ENCODE results near the gene IQGAP2. TPM values are rescaled to one million over a fixed set of nuclear protein-coding genes. Genes with fewer than 3 reads are reported as not detected.

The IQGAP2 gene
- total and polyA plus RNA-seq, 9 of the 15 experiments (the other 6 are each of a cell fraction or from before 2014, with no cell fraction given): 8.7 to 23.2 (median 17.4) TPM

DNA sequence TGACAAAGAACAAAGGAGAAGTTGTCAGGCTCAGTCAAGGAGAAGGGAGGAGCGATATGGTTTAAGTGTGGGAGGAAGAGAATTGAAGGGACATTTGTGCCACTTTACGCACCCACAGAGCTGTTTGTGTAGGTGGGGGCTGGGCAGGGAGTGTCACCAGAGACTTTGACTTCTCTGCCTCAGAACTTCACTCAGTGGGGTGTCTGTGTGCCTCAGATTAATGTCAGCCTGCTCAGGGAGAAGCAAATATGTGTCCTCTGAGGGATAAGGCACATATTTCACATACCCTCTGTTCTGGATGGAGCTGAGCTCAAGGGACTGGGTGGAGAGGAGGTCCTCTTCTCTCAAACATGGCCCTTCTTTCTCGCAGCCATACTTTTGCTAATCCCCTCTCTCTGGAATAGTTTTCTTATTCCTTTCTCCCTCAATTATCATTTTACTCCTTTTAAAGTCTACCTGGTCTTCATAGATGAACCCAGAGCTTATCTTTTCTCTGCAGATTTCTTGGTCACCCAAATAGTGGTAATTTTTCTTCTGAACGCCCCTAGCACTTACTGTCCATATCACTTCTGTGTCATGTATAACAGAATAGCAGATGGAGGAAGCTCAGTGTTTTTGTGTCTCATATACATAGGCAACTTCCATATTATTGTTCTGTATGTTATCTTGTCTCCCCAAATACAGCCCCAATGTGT is 77.0 kb downstream of the IQGAP2 start (continued):
- TF ChIP-seq, protein P1, sequence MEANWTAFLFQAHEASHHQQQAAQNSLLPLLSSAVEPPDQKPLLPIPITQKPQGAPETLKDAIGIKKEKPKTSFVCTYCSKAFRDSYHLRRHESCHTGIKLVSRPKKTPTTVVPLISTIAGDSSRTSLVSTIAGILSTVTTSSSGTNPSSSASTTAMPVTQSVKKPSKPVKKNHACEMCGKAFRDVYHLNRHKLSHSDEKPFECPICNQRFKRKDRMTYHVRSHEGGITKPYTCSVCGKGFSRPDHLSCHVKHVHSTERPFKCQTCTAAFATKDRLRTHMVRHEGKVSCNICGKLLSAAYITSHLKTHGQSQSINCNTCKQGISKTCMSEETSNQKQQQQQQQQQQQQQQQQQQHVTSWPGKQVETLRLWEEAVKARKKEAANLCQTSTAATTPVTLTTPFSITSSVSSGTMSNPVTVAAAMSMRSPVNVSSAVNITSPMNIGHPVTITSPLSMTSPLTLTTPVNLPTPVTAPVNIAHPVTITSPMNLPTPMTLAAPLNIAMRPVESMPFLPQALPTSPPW (CRISPR knock-in tag; IDR thresholded peaks at IDR 0.05): 0 out of 2 replicates have a peak, but pooled peaks have one; percentile 23
- TF ChIP-seq, protein P2, sequence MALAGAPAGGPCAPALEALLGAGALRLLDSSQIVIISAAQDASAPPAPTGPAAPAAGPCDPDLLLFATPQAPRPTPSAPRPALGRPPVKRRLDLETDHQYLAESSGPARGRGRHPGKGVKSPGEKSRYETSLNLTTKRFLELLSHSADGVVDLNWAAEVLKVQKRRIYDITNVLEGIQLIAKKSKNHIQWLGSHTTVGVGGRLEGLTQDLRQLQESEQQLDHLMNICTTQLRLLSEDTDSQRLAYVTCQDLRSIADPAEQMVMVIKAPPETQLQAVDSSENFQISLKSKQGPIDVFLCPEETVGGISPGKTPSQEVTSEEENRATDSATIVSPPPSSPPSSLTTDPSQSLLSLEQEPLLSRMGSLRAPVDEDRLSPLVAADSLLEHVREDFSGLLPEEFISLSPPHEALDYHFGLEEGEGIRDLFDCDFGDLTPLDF (CRISPR knock-in tag; IDR thresholded peaks at IDR 0.05): no peak
- TF ChIP-seq KLF16 (IDR thresholded peaks at IDR 0.05) (0 out of 2 replicates have a peak, but pooled peaks have one; percentile 46), MTA3 (IDR thresholded peaks at IDR 0.05; ENCODE audit: borderline replicate concordance) (0 out of 2 replicates have a peak, but pooled peaks have one; percentile 19), NRF1 (conservative IDR thresholded peaks at IDR 0.05 in 1 of 2, IDR thresholded peaks at IDR 0.05 in 1 of 2) (peak in 1 of 2 experiments; percentile 29; a peak in 1 of 4 replicates), ZNF764 (CRISPR knock-in tag; IDR thresholded peaks at IDR 0.05; ENCODE audit: low read depth) (no peak), KHSRP (IDR thresholded peaks at IDR 0.05) (no peak), ZNF507 (tag; conservative IDR thresholded peaks at IDR 0.05) (no peak), NCOR1 (IDR thresholded peaks at IDR 0.05) (peak; percentile 69), GATAD2A (IDR thresholded peaks at IDR 0.05) (no peak), TAL1 (IDR thresholded peaks at IDR 0.05) (peak; percentile 75), MAZ (CRISPR knock-in tag; conservative IDR thresholded peaks at IDR 0.05 in 1 of 2, IDR thresholded peaks at IDR 0.05 in 1 of 2) (peak; percentile 23 to 46; a peak in 1 of 4 replicates), HDAC2 (IDR thresholded peaks at IDR 0.05) (peak; percentile 21; the same call in 1 of the 2 replicates), SMARCA4 (IDR thresholded peaks at IDR 0.05) (peak; percentile 70; the same call in 1 of the 2 replicates), CBFA2T2 (conservative IDR thresholded peaks at IDR 0.05) (peak; percentile 75), DPF2 (IDR thresholded peaks at IDR 0.05) (0 out of 2 replicates have a peak, but pooled peaks have one; percentile 75), CBFA2T3 (IDR thresholded peaks at IDR 0.05) (peak; percentile 84), CTBP1 (IDR thresholded peaks at IDR 0.05; ENCODE audit: borderline replicate concordance) (0 out of 2 replicates have a peak, but pooled peaks have one; percentile 12), FOXK1 (CRISPR knock-in tag; IDR thresholded peaks at IDR 0.05; ENCODE audit: borderline replicate concordance) (no peak), GABPB1 (CRISPR knock-in tag; IDR thresholded peaks at IDR 0.05) (peak; percentile 36; the same call in 1 of the 2 replicates), NFIC (IDR thresholded peaks at IDR 0.05) (0 out of 2 replicates have a peak, but pooled peaks have one; percentile 10)
- TF ChIP-seq, protein P3, sequence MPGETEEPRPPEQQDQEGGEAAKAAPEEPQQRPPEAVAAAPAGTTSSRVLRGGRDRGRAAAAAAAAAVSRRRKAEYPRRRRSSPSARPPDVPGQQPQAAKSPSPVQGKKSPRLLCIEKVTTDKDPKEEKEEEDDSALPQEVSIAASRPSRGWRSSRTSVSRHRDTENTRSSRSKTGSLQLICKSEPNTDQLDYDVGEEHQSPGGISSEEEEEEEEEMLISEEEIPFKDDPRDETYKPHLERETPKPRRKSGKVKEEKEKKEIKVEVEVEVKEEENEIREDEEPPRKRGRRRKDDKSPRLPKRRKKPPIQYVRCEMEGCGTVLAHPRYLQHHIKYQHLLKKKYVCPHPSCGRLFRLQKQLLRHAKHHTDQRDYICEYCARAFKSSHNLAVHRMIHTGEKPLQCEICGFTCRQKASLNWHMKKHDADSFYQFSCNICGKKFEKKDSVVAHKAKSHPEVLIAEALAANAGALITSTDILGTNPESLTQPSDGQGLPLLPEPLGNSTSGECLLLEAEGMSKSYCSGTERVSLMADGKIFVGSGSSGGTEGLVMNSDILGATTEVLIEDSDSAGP (CRISPR knock-in tag; IDR thresholded peaks at IDR 0.05): no peak
- TF ChIP-seq, protein P4, sequence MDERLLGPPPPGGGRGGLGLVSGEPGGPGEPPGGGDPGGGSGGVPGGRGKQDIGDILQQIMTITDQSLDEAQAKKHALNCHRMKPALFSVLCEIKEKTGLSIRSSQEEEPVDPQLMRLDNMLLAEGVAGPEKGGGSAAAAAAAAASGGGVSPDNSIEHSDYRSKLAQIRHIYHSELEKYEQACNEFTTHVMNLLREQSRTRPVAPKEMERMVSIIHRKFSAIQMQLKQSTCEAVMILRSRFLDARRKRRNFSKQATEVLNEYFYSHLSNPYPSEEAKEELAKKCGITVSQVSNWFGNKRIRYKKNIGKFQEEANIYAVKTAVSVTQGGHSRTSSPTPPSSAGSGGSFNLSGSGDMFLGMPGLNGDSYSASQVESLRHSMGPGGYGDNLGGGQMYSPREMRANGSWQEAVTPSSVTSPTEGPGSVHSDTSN (CRISPR knock-in tag; IDR thresholded peaks at IDR 0.05; ENCODE audit: low read depth): no peak
- TF ChIP-seq, protein P4 (tag; conservative IDR thresholded peaks at IDR 0.05; ENCODE audit: low read depth): 0 out of 2 replicates have a peak, but pooled peaks have one; percentile 29
